A549 treated with CORT108297 at 1 μM for 4 hours (cell line): Measurements from ENCODE around the gene CTPS1. TPM values are rescaled to one million over a fixed set of nuclear protein-coding genes. Genes with fewer than 3 reads are reported as not detected.

ENCODE experiments used
- total RNA-seq: library from RNA; stranded (reverse); fragments of 200-300 nt; extraction: Qiagen RNA extraction; gene quantifications from 5 replicates; pipeline ENCODE4 v1.2.3, GENCODE V29; 2022

CTPS1 gene, protein sequence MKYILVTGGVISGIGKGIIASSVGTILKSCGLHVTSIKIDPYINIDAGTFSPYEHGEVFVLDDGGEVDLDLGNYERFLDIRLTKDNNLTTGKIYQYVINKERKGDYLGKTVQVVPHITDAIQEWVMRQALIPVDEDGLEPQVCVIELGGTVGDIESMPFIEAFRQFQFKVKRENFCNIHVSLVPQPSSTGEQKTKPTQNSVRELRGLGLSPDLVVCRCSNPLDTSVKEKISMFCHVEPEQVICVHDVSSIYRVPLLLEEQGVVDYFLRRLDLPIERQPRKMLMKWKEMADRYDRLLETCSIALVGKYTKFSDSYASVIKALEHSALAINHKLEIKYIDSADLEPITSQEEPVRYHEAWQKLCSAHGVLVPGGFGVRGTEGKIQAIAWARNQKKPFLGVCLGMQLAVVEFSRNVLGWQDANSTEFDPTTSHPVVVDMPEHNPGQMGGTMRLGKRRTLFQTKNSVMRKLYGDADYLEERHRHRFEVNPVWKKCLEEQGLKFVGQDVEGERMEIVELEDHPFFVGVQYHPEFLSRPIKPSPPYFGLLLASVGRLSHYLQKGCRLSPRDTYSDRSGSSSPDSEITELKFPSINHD
- 78.9 to 108 TPM (median 92.3 TPM) in 5 replicates for total RNA-seq

GRCh38 chr1:40979241-40980067 is at the start of gene CTPS1:
CTPS1 (plus strand) TSS chr1:40979696; CDS start chr1:40983291, 3,595 bp downstream.

DNA sequence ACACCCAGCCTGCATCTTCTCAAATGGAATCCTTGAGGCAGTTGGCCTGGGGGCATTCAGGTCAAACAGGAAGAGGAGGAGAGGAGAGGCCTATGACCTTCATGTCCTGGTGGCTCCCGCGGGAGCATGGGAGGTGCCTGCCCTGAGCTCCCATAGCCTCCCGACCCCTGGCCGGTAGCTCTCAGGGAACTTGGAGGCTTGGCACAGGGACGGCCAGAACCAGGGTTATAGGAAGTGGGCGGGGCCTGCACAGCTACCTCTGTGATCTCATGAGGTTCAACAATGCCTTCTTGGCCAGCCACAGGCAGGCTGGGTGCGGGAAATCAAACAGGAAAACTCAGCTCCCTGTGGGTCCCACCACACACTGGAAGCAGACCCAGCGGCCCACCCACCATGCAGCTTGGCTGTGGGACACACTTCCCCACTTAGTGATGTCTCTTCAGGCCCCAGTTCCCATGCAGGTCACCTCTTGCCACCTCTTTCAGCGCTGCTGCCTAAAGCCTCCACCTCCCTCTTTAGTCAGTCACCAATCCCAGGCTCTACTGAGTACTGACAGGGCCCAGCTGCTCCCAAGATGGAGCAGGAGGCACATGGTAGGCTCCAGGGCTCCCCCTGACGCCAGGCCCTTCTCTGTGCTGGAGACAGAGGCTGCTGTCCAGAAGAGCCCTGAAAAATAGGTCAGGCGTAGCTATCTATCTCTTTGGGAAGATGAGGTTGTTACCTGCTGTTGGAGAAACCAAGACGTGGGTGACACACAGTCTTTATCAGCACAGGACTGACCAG is 42.2 kb downstream of the CTPS1 start, which contains the start of gene SLFNL1:
SLFNL1 (minus strand) TSS at position 200 of the 783 bp plus-strand sequence. CDS start 1,065 bp downstream, outside the sequence.

Other genes with a start within 250 kb of the CTPS1 start
- gene KCNQ4, start 195.9 kb upstream of the CTPS1 start, total RNA-seq = 0.13 to 0.24 TPM (median 0.22 TPM) in 5 replicates
- gene CITED4, start 117.3 kb upstream of the CTPS1 start, total RNA-seq = 40.2 to 90.2 TPM (median 73.5 TPM) in 5 replicates
- gene SLFNL1, start 42.0 kb downstream of the CTPS1 start, total RNA-seq = 0.02 to 0.09 TPM (median 0.05 TPM) in 4 of 5 replicates, not detected in the other